ENCODE data around the gene NCLN.

GRCh38 chr19:3208317-3209207, 22.8 kb downstream of the NCLN start:
- no peak for TF ChIP-seq CTCF (conservative IDR thresholded peaks at IDR 0.05)
- no peak for TF ChIP-seq ZFX (IDR thresholded peaks at IDR 0.05)

Data from C4-2B (cell line).